Measurements from ENCODE around the gene BNIP3.

The BNIP3 gene

DNA sequence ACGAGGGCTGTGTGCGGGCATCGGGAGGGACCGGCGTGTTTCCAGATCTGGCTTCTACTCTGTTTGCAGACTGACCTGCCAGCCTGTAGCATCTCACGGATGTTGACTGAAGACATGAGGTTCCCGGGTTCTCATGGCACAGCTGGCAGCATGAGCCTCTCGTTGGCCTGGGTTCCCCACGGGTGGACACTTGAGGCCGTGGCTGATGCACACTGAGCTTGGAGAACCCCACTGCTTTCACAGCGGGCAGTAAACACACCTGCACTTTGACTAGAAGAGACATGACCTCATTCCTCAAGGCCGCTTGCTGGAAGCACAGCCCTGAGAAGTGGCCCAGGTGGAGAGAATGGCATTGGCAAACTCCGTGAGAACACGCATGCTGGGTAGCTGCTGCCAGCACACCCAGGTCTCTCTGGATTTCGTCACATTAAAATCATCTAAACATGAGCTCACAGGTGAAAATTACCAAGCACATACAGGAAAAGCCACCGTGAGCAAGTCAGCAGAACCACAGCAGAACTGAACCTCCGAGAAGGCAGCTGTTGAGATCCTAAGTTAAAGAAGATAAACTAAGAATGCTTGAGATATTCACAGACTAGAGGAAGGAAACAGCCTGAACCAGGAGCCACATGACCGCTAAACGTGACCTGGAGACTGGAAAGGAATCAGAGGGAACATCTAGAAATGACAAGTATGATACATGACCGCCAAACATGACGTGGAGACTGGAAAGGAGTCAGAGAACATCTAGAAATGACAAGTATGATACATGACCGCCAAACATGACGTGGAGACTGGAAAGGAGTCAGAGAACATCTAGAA is 32.5 kb downstream of the BNIP3 start:
- no peak for FAIRE-seq

DNA sequence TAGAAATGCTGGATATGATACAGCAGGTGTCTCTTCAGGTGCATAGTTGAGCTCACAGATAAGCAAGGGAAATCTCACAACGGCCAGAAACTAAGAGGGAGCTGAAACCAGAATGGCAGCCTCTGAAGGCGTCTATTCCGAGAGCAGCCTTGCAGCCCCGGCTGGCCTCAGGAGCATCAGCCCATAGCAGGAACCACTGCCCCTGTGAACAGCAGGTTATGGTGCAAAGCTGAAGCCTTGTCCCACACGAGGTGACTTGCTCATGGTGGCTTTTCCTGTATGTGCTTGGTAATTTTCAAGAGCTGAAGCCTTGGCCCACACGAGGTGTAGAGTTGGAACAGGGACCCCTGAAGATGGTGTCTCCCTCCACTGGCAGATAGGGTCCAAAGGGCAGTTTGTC is 33.2 kb downstream of the BNIP3 start:
- no peak for FAIRE-seq

DNA sequence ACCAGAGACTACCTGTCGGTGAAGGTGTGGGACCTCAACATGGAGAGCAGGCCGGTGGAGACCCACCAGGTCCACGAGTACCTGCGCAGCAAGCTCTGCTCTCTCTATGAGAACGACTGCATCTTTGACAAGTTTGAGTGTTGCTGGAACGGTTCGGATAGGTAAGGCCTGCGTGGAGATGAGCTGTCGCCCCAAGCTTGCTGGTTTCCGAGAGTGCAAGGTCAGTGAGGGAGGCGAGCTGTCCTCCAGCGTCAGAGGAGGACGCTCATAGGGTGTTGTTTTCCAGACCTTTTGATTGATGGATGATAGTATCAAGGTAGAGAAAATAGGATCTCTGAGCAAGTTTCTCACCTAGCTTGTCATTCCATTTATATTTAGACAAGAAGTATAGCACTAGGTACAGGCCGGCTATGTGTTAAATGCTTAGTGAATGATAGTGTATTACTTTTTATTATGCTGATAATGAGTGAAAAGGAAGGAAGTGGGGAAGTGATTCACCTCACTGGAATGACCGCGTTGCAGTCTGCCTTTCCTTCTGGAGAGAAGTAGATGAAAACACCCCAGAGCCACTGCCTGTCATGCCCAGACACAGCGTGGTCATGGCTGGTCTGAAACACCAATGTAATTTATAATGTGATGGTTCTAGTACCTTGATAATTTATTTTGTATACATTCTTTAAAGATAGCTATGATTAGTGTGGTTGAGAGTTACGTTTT is 33.9 kb downstream of the BNIP3 start:
- no peak for FAIRE-seq

DNA sequence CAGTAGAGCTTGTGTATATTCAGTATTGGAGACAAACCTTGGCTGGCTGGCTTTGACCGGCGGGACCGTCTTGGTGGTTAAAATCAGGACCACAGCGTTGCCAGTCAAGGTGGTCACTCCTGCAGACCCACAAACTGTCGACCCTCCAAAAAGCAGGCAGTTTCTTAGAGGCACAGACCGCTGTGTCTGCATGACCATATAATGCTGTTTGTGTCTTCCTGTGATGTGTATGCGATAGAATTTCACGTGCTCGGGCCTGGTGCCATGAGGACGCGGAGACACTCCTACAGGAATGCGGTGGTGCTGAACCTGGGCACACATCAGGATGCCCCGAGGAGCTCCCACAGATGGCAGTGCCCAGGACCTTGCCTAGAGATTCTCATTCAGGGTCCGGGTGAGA is 34.8 kb downstream of the BNIP3 start:
- FAIRE-seq = no peak

DNA sequence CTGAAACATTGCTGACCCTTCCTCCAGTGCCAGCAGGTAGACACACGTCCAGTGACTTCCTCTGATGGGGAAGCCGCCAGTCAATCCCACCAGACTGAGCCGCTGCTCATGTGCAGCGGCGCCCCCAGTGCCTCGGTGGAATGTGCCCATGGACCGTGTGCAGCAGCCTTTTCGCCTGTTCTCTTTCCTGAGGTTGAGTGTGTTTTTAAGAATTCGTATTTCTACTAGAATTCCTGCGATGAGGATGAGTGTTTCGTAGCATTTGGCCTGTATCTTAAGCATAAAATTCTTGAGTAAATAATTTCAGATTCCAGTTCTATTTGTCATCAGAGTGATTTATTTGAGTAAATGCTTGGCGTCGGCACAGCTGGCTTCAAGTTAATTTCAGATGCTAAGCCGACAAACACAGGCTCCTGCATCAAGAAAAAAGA is 35.4 kb downstream of the BNIP3 start:
- no peak for FAIRE-seq

DNA sequence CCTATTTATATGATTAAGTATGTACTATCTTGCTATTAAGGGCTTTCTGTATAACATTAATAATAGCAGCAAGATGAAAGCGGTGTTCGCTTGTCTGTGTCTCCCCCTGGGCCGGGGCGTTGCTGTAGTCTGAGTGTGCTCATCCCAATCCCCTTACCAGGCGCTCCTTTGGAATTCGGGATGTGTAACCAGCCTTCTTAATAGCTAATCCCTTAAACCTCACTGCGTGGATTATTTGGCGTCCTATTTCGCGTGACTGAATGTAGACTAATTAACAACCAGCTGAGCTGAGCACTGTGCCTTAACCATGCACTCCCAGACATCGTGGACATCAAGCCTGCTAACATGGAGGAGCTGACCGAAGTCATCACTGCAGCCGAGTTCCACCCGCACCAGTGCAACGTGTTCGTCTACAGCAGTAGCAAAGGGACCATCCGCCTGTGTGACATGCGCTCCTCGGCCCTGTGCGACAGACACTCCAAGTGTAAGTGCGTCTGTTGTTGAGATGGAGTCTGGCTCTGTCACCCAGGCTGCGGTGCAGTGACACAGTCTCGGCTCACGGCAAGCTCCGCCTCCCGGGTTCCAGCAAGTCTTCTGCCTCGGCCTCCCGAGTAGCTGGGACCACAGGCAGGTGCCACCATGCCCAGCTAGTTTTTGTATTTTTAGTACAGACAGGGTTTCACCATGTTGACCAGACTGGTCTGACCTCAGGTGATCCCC is 36.6 kb downstream of the BNIP3 start:
- no peak for FAIRE-seq

DNA sequence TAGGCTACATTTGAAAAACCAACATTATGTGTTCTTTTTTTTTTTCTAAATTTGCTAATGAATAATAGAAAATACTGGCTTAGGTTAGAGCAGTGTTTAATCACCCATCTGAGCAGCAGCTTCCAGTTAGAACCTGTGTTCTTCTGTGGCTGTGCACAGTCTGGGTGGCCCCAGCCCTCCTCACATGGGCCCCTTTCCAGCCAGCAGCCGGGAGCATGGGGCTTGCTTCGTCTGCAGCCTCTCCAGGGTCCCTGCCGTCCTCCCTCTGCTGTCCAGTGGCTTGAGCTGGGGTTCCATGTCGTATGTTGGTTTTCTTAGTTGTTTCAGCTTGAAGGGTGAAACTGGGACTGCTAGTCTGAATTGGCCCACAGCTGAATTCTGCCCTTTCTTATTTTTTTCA is 37.3 kb downstream of the BNIP3 start:
- FAIRE-seq = no peak

DNA sequence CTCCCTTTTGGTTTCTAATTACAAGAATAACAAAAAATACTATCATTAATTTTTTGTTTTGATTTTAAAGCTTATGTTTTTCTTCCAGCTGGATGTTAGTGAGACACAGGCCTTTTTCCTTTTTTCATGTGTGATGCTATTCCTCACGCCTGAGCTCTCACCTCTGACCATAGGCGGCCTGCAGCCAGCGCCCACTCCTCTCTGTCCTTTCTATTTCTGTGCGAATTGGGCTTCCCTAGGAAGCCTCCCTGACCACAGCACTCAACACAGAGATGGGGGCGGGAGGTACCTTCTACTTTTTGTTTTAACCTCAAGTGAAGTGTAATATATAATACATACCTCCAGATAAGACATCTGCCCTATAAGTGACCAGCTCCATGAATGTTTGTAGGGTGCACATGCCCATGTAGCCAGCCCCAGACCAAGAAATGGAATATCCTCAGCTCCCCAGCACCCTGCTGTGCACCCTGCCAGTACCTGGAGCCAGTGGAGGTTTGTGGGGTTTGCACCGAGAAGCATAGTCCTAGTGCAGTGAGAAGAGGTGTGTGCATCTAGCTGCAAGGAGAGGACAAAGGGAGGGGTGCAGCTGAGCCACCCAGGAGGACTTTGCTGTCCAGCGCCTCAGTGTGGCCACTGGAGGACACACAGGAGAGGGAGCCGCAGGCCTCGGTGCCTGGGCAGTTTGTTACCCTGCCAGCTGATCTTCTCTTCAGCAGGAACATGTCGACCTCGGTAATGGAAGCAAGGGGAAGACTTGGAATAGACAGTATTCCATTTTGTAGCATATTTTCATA is 38.5 kb downstream of the BNIP3 start:
- FAIRE-seq = no peak

DNA sequence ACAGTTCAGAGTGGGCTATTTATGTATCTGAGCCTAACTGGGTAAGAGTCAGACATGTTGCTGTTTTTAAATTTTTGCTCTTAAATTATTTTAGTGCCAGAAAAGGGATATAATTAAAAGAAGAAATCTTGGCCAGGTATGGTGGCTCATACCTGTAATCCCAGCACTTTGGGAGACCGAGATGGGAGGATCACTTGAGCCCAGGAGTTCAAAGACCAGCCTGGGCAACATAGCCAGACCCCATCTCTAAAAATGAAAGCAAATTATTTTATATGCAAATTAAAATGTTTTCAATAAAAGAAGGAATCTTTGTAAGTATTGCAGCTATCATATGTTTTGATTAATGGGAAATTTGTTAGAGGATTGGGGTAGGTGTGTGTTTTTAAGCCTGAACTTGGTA is 39.3 kb downstream of the BNIP3 start:
- no peak for FAIRE-seq

DNA sequence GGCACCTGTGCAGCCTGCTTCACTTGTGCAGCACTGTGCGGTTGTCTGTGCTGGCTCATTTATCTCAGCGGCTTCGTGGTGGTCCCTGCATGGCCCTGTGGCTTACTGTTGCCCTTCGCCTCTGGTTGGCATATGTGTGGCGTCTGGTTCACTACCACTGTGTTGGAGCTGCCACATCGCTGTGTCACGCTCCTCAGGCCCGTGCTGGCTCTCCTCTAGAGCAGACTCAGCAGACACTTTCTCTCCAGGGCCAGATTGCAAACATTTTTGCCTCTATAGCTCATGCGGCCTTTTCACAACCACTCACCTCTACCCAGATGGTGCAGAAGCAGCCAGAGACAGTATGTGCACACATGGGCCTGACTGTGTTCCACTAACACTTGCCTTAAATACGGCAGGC is 43.0 kb downstream of the BNIP3 start:
- FAIRE-seq = no peak

DNA sequence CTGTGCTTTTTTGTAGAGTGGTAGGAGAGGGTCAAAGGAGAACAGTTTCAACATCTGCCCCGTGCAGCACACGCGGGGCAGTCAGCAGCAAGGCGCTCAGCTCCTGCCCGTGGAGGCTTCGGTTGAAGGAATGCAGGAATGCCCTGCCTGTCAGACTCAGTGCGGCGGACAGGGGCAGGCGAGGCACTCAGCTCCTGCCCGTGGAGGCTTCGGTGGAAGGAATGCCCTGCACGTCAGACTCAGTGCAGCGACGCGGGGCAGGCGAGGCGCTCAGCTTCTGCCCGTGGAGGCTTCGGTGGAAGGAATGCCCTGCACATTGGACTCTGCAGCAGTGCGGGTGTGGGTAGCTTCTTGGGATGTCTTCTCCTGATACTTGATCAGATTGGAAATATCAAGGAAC is 43.9 kb downstream of the BNIP3 start:
- no peak for FAIRE-seq

DNA sequence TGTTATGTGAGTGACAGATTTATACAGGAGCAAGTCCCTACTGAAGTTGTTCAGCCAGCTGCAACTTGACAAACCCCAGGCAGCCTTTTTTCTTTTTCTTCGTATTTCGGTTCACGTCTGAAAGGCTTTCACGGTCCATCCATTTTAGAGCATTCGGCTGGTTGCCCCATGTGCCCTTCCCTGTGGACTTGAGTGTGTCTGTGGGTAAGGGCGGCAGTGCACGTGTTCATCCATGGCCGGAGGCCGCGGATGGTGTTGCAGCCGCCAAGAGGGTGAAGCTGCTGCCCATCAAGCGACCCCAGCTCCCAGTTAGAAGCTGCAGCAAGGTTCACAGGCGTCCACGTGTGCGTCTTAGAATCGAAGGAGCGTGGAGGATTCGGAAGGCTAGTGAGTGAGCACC is 45.0 kb downstream of the BNIP3 start:
- no peak for FAIRE-seq

DNA sequence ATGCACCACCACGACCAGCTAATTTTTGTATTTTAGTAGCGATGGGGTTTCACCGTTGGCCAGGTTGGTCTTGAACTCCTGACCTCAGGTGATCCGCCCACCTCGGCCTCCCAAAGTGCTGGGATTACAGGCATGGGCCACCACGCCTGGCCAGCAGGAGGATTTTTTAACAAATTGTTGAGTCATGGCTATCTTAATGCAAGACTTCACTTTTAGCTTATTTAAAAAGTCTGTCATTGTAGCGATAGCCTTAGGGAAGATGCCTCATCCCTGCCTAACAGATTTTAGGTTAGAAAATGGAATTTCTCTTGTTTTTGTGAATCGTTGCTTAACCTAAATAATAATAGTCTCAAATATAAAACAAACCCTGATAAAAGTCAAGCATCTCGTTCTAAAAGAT is 45.4 kb downstream of the BNIP3 start:
- FAIRE-seq = no peak

DNA sequence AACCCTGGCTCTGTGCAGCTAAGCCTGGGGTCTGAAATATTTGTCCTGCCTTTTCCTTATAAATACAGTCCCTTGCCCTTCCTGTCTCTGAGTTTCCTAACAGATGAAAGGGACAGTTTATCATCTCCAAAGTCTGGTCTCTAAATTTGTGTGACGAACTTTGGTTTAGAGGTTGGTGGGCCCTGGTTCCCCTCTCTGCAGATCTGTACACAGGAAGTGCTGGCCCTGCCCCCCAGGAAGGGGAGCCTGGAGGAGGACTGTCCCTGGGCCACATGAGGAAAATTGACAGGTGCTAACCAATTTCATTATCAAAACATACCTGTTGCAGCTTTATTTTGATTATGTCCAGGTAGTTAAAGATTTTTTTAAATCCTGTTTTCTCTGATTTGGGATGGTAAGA is 46.5 kb downstream of the BNIP3 start:
- no peak for FAIRE-seq

DNA sequence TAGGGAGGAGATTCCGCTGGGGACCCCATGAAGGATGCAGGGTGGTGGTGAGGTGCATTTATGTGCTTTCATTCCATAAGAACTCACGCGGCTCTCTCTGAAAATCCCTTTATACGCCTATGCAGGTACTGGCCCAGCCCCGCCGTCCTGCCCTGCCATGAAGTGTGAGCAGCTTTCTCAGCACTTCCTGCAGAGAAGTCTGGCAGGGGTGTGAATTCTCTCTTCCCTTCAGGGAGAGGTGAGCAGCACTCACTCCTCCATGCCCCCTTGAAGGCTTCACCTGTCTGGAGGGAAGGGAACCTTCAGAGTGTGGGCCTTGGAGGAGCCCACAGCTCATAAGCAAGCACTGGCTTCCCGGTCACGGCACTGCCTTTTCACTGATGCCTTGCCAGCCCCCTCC is 47.0 kb downstream of the BNIP3 start:
- FAIRE-seq = no peak

DNA sequence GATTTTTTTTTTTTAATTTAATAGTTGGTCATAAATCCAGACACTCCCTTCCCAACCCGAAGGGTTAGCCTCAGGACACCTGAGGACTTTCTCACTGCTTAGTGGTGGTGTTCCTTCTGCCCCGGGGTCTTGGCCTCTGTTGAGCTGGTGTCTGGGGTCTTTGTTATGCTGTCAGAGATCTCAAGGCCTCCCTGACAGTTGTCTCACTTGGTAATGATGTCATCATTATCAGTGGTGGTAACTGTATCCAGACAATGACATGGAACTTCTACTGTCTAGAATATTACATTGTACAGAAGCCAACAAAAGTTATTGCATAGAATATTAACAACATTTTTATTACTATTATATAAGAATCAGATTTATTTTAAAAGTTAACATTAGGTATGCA is 48.0 kb downstream of the BNIP3 start:
- no peak for FAIRE-seq

DNA sequence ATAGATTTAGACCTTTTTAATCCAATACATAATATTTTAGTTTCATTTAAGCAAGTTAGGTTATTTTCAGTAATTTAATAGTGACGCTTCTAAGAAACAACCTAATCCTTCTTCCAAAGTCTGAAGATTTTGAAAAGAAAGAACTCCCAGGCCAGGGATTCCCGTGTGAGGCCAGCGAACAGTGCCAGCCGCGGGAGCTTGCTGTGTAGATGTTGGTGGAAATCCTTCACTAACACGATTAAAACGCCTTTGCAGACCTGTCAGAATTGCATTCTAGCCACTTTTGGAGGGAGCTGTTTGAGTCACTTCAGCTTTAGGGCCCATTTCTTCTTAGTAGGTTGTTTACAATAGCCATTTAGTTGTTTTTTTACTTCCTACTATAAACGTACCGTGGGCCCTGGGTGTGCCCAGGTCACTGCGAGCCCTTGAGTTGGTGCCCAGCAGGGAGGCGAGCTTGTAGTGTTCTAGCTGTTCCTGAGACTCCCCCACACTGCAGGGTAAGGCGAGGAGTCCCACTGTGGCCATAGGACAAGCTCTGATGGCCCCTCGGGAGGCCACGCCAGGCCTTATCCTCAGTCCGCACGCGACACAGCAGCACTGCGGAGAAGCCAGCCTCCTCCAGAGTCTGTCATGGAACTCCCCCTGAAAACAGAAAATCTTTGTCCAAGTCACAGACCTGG is 48.6 kb downstream of the BNIP3 start:
- no peak for FAIRE-seq

DNA sequence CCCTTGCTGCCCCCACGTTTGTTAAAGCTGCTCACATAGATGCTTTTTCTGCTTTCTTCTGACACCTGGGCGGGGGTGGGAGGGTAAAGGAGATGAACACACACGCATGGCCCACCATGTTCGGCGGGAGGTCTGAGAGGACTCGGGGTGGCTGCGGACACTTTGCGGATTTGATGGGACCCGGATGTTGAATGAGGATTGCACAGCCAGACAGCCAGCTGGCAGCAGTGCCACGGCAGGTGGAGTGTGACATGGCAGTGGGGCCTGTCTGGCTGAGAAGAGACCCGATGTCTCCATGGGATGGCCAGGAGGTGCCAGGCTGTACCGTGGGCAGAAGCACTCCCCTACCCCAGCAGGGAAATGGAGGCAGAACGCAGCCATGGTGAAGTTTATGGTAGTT is 49.7 kb downstream of the BNIP3 start:
- FAIRE-seq = no peak

DNA sequence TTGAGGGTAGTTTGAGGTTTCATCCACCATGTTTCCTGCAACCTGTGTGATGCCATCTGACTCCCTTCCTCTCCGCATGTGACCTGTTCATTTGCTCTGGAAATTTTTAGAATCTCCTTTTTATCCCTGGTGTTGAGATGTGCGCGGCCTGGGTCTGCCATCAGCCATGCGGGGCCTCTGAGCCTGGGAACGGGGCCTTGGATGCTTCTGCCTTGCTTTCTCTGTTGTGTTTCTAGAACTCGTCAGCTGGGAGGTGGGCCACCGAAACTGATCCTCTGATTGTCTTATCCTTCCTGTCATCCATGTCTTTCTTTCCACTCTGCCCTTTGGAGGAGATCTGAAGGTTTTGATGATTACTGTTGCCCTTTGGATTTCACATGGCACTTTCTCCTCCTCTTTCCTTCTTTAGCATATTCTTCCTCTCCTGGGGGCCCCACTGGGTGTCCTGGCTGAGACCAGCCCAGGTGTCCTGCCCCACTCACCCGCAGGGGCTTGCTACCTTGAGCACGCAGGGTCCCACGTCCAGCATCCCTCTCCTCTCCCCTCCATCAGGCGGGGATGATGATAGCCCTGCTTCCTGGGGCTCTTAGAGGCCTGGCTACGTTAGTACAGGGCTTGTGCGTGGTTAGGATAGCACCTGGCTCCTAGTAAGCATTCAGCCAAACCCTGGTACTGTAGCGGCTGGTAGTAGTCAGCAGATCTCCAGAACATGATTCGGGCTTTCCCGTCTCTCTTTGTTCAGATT is 51.0 kb downstream of the BNIP3 start:
- FAIRE-seq = no peak

DNA sequence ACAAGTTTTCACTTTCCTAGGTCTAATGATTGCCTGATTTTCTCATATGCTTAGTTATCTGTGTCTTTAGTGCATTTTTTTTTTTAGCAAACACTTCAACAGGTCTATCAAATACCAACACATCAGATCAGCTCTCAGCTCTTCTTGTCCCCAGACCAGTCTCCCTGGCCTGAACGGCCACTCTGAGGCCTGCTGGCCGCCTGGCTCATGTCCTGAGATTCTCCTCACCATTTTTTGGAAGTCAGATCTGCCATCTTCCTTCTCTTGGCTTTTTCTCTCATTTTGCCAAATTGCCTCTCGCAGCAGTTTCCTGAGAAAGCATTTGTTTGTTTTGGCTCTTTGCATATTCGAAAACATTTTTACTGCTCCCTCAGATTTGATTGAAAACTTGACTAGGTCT is 51.6 kb downstream of the BNIP3 start:
- FAIRE-seq = no peak

DNA sequence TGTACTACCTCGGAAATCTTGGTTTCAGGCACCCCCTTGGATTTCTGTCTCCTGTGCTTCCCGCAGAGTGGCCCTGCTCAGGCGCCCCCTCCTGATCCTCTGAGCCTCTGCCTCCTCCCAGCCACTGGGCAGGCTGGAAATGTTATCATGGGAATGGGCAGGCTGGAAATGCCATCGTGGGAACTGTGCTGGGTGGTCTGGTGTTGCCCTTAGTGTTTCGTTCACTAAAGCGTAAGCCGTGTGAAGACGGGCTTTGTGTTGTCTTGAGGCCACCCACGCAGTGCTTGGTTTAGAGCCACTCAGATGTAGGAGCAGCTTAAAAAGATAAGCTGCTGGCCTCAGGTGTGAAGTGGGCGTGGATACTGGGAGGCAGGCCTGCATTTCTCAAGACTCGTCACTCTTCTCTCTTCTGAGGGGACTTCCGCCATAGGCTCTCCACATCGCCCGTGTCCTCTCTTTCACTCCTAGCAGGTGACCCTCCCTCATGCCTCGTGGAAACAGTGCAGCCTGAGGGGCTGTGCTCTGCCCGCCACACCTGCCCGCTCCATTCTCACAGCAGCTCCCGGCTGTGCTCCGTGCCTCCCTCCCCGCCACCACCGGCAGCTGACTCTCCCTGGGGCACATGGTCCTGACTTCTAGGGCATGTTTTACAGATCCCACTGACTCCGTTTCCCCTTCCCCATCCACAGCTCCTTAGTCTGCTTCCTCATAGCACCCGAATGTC is 52.4 kb downstream of the BNIP3 start:
- FAIRE-seq = no peak

Data from colon (tissue), 2 donors.